HEK293T (cell line): ENCODE measurements around the gene TSPAN33.

Experiments used
- BHLHE40 ChIP-seq: fragments of 450-650 bp; IDR thresholded peaks from 2 replicates; pipeline ENCODE4 v1.6.1; 2016; ENCODE audit warnings: mild to moderate bottlenecking, moderate library complexity, borderline replicate concordance
- ELF4 ChIP-seq: fragments of 450-650 bp; IDR thresholded peaks from 2 replicates; pipeline ENCODE4 v1.6.1; 2017; ENCODE audit warnings: antibody characterized with exemption
- FOXA1 ChIP-seq: fragments of 450-650 bp; IDR thresholded peaks from 2 replicates; pipeline ENCODE4 v1.6.1; 2016; ENCODE audit warnings: mild to moderate bottlenecking
- FOXM1 ChIP-seq: fragments of 450-650 bp; IDR thresholded peaks from 2 replicates; pipeline ENCODE4 v1.6.1; 2017; ENCODE audit warnings: mild to moderate bottlenecking, borderline replicate concordance
- LEF1 ChIP-seq: fragments of 450-650 bp; IDR thresholded peaks from 2 replicates; pipeline ENCODE4 v1.6.1; 2017; ENCODE audit warnings: mild to moderate bottlenecking, borderline replicate concordance
- PKNOX1 ChIP-seq: fragments of 450-650 bp; IDR thresholded peaks from 2 replicates; pipeline ENCODE4 v1.6.1; 2016
- SP1 ChIP-seq: fragments of 450-650 bp; IDR thresholded peaks from 2 replicates; pipeline ENCODE4 v1.6.1; 2017
- TARDBP ChIP-seq: fragments of 450-650 bp; IDR thresholded peaks from 2 replicates; pipeline ENCODE4 v1.6.1; 2016

- TF ChIP-seq PKNOX1 = no peak
- no peak for TF ChIP-seq BHLHE40
- TF ChIP-seq FOXM1 = no peak
- TF ChIP-seq FOXA1 = no peak
- no peak for TF ChIP-seq LEF1
- TF ChIP-seq ELF4 = no peak
- TF ChIP-seq SP1 = no peak
- TF ChIP-seq TARDBP = no peak
Measured at GRCh38 chr7:129167817-129168216, 23.3 kb downstream of the TSPAN33 start.
